HepG2 (cell line): ENCODE results near the gene ELOVL7. TPM values are rescaled to one million over a fixed set of nuclear protein-coding genes. Genes with fewer than 3 reads are reported as not detected.

Source experiments
- ATAC-seq: fragments of 200-7000 bp; cut with Tn5 transposase; 3 replicates; pipeline ENCODE4 v1.9.1; 2020; ENCODE audit warnings: mild to moderate bottlenecking, moderate library complexity
- BruUV-seq: library from RNA; stranded (reverse); fragments of 400-500 nt; replicated peaks from 2 replicates; lab custom pipeline; 2021; lab: Mats Ljungman, UMichigan
- CTCF ChIA-PET: fragments of 300-600 bp; formaldehyde crosslinking; extraction: SDS; loops from one replicate; lab custom pipeline; 2021; ENCODE audit warnings: low total read pairs, inconsistent platforms, low intra/inter-chr PET ratio; lab: Yijun Ruan, JAX
- POLR2A ChIA-PET: fragments of 350-600 bp; sonication (Branson Sonifier 250); formaldehyde crosslinking; loops from one replicate; lab custom pipeline; 2020; ENCODE audit warnings: antibody characterized with exemption, inconsistent platforms; lab: Yijun Ruan, JAX
- DNase-seq: peaks from one replicate; pipeline ENCODE4 v3.0.0-alpha.2; 2015; ENCODE audit warnings: low spot score
- FAIRE-seq: peaks from 3 replicates; lab custom pipeline; 2011; peaks lifted over from hg19 to GRCh38; lab: Jason Lieb, UNC
- H2AFZ ChIP-seq: one replicate; pipeline ENCODE4 v1.6.1; 2011; ENCODE audit warnings: low read length, inconsistent platforms
- H3K27ac ChIP-seq: fragments of 300-600 bp; 3 replicates; pipeline ENCODE4 v1.8.0; 2011; ENCODE audit warnings: mixed run types, mild to moderate bottlenecking, mixed read lengths, low read length, inconsistent platforms; ENCODE audit not compliant: insufficient read depth; ENCODE audit errors: extremely low read length
- H3K27me3 ChIP-seq, 2 experiments: fragments of 200-600 bp in 1 of 2; 2 replicates in 1 of 2; 3 replicates in 1 of 2; pipeline versions ENCODE4 v1.6.0 to v1.8.0; 2011; ENCODE audit warnings: low read length in 2 of 2, mild to moderate bottlenecking in 2 of 2, moderate library complexity in 2 of 2, inconsistent platforms in 1 of 2; ENCODE audit not compliant: insufficient read depth in 2 of 2, control insufficient read depth in 1 of 2
- H3K36me3 ChIP-seq, 2 experiments: fragments of 200-600 bp in 1 of 2; replicated peaks in 1 of 2; 2 replicates in 1 of 2; 3 replicates in 1 of 2; pipeline versions ENCODE4 v1.5.1 to v1.8.0; 2011; ENCODE audit warnings: low read length in 2 of 2, inconsistent platforms in 1 of 2; ENCODE audit not compliant: insufficient read depth in 2 of 2, control insufficient read depth in 1 of 2
- H3K4me1 ChIP-seq: 2 replicates; pipeline ENCODE4 v1.5.1; 2012; ENCODE audit warnings: low read length, inconsistent platforms; ENCODE audit not compliant: insufficient read depth
- H3K4me2 ChIP-seq: 2 replicates; pipeline ENCODE4 v1.6.0; 2011; ENCODE audit warnings: low read depth, low read length, inconsistent platforms
- H3K4me3 ChIP-seq, 3 experiments: fragments of 200-600 bp in 1 of 3; sonication (generic), shearing (Covaris generic) in 1 of 3; replicated peaks in 1 of 3; 2 replicates each; pipeline ENCODE4 v1.5.1; 2011 to 2016; ENCODE audit warnings: low read length in 3 of 3, inconsistent platforms in 2 of 3, low read depth in 2 of 3, mild to moderate bottlenecking in 2 of 3, control low read depth in 1 of 3, mixed read lengths in 1 of 3; ENCODE audit not compliant: insufficient read depth in 1 of 3
- H3K79me2 ChIP-seq: one replicate; pipeline ENCODE4 v1.6.1; 2011; ENCODE audit warnings: low read length, inconsistent platforms; ENCODE audit not compliant: insufficient read depth
- H3K9ac ChIP-seq: 2 replicates; pipeline ENCODE4 v1.6.0; 2011; ENCODE audit warnings: mild to moderate bottlenecking, low read depth, low read length, inconsistent platforms; ENCODE audit not compliant: insufficient read depth
- H3K9me3 ChIP-seq: 2 replicates; pipeline ENCODE4 v1.5.1; 2012; ENCODE audit warnings: mild to moderate bottlenecking, low read length
- H4K20me1 ChIP-seq: 2 replicates; pipeline ENCODE4 v1.6.0; 2011; ENCODE audit warnings: inconsistent platforms, mild to moderate bottlenecking, low read length, moderate library complexity; ENCODE audit not compliant: insufficient read depth
- GZF1 ChIP-seq: sonication (generic); formaldehyde crosslinking; IDR thresholded peaks from 2 replicates; pipeline ENCODE4 v1.5.1; 2020; ENCODE audit warnings: mild to moderate bottlenecking, missing genetic modification reagents
- NFE2L1 ChIP-seq: sonication (generic); formaldehyde crosslinking; IDR thresholded peaks from 2 replicates; pipeline ENCODE4 v1.4.0; 2020; ENCODE audit warnings: missing genetic modification reagents, mild to moderate bottlenecking, borderline replicate concordance
- SOX6 ChIP-seq, 2 experiments: fragments of 450-650 bp in 1 of 2; sonication (generic) in 1 of 2; formaldehyde crosslinking in 1 of 2; IDR thresholded peaks; 2 replicates each; pipeline versions ENCODE4 v1.4.0 to v1.6.1; 2017 to 2020; ENCODE audit warnings: antibody characterized with exemption in 1 of 2, mild to moderate bottlenecking in 1 of 2, missing genetic modification reagents in 1 of 2
- ZNF737 ChIP-seq: sonication (generic); formaldehyde crosslinking; IDR thresholded peaks from 2 replicates; pipeline ENCODE4 v1.5.0; 2020; ENCODE audit warnings: missing genetic modification reagents, mild to moderate bottlenecking, borderline replicate concordance
- ZNF75D ChIP-seq: sonication (generic); formaldehyde crosslinking; IDR thresholded peaks from 2 replicates; pipeline ENCODE4 v1.8.1; 2023; ENCODE audit warnings: missing genetic modification reagents, mild to moderate bottlenecking, borderline replicate concordance
- WGBS: methylation state at CpG from one replicate; pipeline ENCODE4 v1.1.6; 2017; ENCODE audit warnings: low lambda C conversion rate; 5-methylcytosine and 5-hydroxymethylcytosine counted together
- in situ Hi-C: cut with HindIII; loops from 2 replicates; pipeline ENCODE4 v1.10.0; 2017; ENCODE audit warnings: low pct_unique_long_range_greater_than_20kb; ENCODE audit not compliant: extremely low pct_ligation_motif_present
- intact Hi-C: fragments of 100-400 bp; cut with micrococcal nuclease; formaldehyde crosslinking; loops from one replicate; pipeline ENCODE4 v1.10.0; 2022; ENCODE audit not compliant: unreplicated experiment
- polyA plus RNA-seq, 8 experiments: library from polyadenylated mRNA; depleted of rRNA in 3 of 8; stranded (reverse) in 7 of 8; unstranded in 1 of 8; fragments of >200 nt; fragmentation: Illumina TruSeq in 4 of 8; extraction: Trizol in 4 of 8; gene quantifications; 2 replicates each; pipeline versions ENCODE4 v1.2.1 to v1.2.3, GENCODE V29; 2011 to 2016; ENCODE audit warnings: low read depth in 4 of 8, missing spikeins in 1 of 8, mixed read lengths in 1 of 8; ENCODE audit not compliant: insufficient read depth in 1 of 8
- total RNA-seq, 5 experiments: library from RNA; depleted of rRNA; stranded (reverse); fragments of >200 nt; fragmentation: Illumina TruSeq; extraction: Trizol; gene quantifications; 2 replicates each; pipeline ENCODE4 v1.2.3, GENCODE V29; 2016; ENCODE audit warnings: low read depth in 1 of 5
- TF ChIP-seq, protein P1 (sequence below): sonication (generic); formaldehyde crosslinking; IDR thresholded peaks from 2 replicates; pipeline ENCODE4 v1.9.0; 2022; ENCODE audit warnings: missing genetic modification reagents, mild to moderate bottlenecking, borderline replicate concordance

ELOVL7 gene
- total and polyA plus RNA-seq, 2 of the 13 experiments (the other 11 are each of a cell fraction or from before 2014, with no cell fraction given), result 4.5 to 7.3 TPM

DNA sequence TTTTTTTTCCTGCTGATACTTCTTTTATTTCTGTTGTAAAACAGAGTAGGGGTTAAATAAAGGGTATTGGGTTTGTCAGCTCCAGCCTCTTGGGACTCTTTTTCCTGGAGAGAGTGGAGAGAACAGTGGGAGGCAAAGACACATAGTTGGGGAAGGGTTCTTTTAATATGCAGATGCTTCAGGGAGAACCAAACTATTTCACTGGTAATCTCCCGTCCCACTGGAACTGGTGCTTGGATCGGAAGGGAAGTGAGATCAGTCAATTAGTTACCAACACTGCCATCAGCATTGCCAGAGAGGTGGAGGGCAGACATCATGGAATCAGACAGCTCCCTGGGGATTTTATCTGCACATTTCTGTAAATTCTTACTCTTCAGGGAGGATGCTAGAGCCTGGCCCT is 47.6 kb upstream of the ELOVL7 start:
- Histone ChIP-seq H4K20me1 (no peaks in the 10 kb centered on the region), H3K4me3 (no peak overlapping the region), H2AFZ (no peak overlapping the region), H3K36me3 (0 out of 5 replicates have a peak, but pooled peaks cover 0 to 3% of the 10 kb centered on the region in 2 experiments), H3K4me2 (no peak overlapping the region), H3K9me3 (no peaks in the 10 kb centered on the region), H3K4me1 (peaks cover 9% of the 10 kb centered on the region), H3K27ac (no peak overlapping the region), H3K27me3 (no peaks in the 10 kb centered on the region), H3K9ac (no peak overlapping the region), H3K79me2 (no peaks in the 10 kb centered on the region)
- in situ Hi-C loops (no loop called here), intact Hi-C loops (no loop called here)
- no peak for FAIRE-seq
- no peak for DNase-seq
- BruUV-seq, result no TSS peak
- ATAC-seq, result no peak
- TF ChIP-seq GZF1 (CRISPR knock-in tag) (no peak), NFE2L1 (no peak), SOX6 (IDR thresholded peaks at IDR 0.05) (no peak), SOX6 (CRISPR knock-in tag; IDR thresholded peaks at IDR 0.05) (no peak), ZNF737 (CRISPR knock-in tag) (no peak), ZNF75D (CRISPR knock-in tag) (no peak)
- TF ChIP-seq, protein P1, sequence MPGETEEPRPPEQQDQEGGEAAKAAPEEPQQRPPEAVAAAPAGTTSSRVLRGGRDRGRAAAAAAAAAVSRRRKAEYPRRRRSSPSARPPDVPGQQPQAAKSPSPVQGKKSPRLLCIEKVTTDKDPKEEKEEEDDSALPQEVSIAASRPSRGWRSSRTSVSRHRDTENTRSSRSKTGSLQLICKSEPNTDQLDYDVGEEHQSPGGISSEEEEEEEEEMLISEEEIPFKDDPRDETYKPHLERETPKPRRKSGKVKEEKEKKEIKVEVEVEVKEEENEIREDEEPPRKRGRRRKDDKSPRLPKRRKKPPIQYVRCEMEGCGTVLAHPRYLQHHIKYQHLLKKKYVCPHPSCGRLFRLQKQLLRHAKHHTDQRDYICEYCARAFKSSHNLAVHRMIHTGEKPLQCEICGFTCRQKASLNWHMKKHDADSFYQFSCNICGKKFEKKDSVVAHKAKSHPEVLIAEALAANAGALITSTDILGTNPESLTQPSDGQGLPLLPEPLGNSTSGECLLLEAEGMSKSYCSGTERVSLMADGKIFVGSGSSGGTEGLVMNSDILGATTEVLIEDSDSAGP (CRISPR knock-in tag), result no peak
- ChIA-PET CTCF (no interaction called here), POLR2A (no interaction called here)
- WGBS, result 95% methylated on average over 2 of the region's 2 CpGs
